ENCODE data around the gene SPEN. TPM values are rescaled to one million over a fixed set of nuclear protein-coding genes. Genes with fewer than 3 reads are reported as not detected.
A peak's percentile ranks its signal among the peaks of the same experiment; 100 is the strongest.

Gene SPEN
- total and polyA plus RNA-seq, 9 of the 15 experiments (the other 6 are each of a cell fraction or from before 2014, with no cell fraction given): 5.7 to 87.5 (median 27.2) TPM

DNA sequence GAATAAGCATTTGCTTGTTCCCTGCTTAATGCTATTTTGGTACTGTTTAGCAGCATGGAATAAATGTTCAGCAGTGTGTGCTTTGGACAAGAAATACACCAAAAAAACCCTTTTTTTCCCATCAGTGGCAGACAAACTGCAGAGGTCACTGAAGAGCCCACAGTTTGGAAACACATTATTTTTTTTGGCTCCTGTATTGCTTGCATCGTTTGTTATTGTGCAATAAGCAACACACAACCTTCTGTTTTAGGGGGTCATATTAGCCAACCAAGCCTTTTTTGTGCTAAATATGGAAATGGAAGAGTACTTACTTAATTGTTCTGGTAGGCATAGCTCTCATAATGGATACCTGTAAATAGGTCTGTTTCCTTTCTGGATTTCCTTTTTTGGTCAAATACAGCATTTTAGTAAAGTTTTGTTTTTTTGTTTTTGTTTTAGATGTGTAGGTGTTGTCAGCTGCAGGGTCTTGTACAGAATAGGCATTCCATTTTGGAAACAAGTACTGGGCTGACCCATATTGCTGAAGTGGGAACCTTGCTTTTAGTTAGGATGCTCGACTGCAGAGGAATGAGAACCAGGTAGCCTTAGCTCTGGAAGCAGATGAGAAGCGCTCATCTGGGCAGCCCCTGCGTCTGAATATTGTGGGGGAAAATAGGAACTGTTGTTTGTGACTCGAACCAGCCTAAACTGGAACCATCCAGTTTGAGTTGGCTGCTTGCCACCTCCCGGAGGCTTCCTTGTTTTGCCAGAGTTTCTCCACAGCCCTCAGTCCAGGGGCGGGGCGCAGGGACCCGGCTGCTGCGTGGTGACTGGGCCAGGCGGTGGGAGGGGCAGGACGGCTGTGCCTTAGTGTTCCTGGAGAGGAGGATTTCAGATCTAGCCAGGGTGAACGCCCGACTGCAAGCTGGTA is 38.4 kb downstream of the SPEN start (continued):
- TF ChIP-seq CTBP1 (IDR thresholded peaks at IDR 0.05; ENCODE audit: borderline replicate concordance) (peak; percentile 56; the same call in 1 of the 2 replicates), CEBPG (CRISPR knock-in tag; IDR thresholded peaks at IDR 0.05) (peak; percentile 90), CEBPG (tag; conservative IDR thresholded peaks at IDR 0.05 in 1 of 2, IDR thresholded peaks at IDR 0.05 in 1 of 2) (peak; percentile 98 to 100), ZNF764 (CRISPR knock-in tag; IDR thresholded peaks at IDR 0.05; ENCODE audit: low read depth) (no peak), KDM4B (IDR thresholded peaks at IDR 0.05; ENCODE audit: borderline replicate concordance in 2 of 2, low read depth in 1 of 2) (0 out of 4 replicates have a peak, but pooled peaks of 1 of the 2 experiments have one; percentile 27), ZNF324 (CRISPR knock-in tag; IDR thresholded peaks at IDR 0.05) (no peak), MCM7 (IDR thresholded peaks at IDR 0.05) (no peak; a peak in 1 of 4 replicates), ETV1 (tag; conservative IDR thresholded peaks at IDR 0.05; ENCODE audit: low read depth) (0 out of 2 replicates have a peak, but pooled peaks have one; percentile 7), E2F3 (CRISPR knock-in tag; IDR thresholded peaks at IDR 0.05) (no peak), SIX5 (IDR thresholded peaks at IDR 0.05; ENCODE audit: borderline replicate concordance in 1 of 2, insufficient read depth in 1 of 2, low read depth in 1 of 2, low read length in 2 of 2) (no peak), ZNF311 (CRISPR knock-in tag; IDR thresholded peaks at IDR 0.05) (0 out of 2 replicates have a peak, but pooled peaks have one; percentile 40), FOXA3 (CRISPR knock-in tag; conservative IDR thresholded peaks at IDR 0.05 in 1 of 2, IDR thresholded peaks at IDR 0.05 in 1 of 2) (no peak; a peak in 1 of 4 replicates), KHSRP (IDR thresholded peaks at IDR 0.05) (no peak; the same call in 1 of the 2 replicates), TEAD1 (CRISPR knock-in tag; IDR thresholded peaks at IDR 0.05) (peak; percentile 32 to 35; a peak in 1 of 4 replicates), PHF20 (IDR thresholded peaks at IDR 0.05; ENCODE audit: partially characterized antibody) (no peak), TRIM24 (IDR thresholded peaks at IDR 0.05) (peak in 1 of 2 experiments; percentile 89; a peak in 3 of 4 replicates), BACH1 (tag; IDR thresholded peaks at IDR 0.05) (peak; percentile 78; the same call in 1 of the 2 replicates)
- TF ChIP-seq, protein P1, sequence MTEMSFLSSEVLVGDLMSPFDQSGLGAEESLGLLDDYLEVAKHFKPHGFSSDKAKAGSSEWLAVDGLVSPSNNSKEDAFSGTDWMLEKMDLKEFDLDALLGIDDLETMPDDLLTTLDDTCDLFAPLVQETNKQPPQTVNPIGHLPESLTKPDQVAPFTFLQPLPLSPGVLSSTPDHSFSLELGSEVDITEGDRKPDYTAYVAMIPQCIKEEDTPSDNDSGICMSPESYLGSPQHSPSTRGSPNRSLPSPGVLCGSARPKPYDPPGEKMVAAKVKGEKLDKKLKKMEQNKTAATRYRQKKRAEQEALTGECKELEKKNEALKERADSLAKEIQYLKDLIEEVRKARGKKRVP (CRISPR knock-in tag; IDR thresholded peaks at IDR 0.05): no peak
- TF ChIP-seq, protein P2, sequence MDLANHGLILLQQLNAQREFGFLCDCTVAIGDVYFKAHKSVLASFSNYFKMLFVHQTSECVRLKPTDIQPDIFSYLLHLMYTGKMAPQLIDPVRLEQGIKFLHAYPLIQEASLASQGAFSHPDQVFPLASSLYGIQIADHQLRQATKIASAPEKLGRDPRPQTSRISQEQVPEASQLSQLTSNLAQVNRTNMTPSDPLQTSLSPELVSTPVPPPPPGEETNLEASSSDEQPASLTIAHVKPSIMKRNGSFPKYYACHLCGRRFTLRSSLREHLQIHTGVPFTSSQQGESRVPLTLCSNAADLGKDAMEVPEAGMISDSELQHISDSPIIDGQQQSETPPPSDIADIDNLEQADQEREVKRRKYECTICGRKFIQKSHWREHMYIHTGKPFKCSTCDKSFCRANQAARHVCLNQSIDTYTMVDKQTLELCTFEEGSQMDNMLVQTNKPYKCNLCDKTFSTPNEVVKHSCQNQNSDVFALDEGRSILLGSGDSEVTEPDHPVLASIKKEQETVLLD (IDR thresholded peaks at IDR 0.05): no peak
- TF ChIP-seq, protein P3, sequence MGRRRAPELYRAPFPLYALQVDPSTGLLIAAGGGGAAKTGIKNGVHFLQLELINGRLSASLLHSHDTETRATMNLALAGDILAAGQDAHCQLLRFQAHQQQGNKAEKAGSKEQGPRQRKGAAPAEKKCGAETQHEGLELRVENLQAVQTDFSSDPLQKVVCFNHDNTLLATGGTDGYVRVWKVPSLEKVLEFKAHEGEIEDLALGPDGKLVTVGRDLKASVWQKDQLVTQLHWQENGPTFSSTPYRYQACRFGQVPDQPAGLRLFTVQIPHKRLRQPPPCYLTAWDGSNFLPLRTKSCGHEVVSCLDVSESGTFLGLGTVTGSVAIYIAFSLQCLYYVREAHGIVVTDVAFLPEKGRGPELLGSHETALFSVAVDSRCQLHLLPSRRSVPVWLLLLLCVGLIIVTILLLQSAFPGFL (CRISPR knock-in tag; IDR thresholded peaks at IDR 0.05): no peak
- TF ChIP-seq, protein P4, sequence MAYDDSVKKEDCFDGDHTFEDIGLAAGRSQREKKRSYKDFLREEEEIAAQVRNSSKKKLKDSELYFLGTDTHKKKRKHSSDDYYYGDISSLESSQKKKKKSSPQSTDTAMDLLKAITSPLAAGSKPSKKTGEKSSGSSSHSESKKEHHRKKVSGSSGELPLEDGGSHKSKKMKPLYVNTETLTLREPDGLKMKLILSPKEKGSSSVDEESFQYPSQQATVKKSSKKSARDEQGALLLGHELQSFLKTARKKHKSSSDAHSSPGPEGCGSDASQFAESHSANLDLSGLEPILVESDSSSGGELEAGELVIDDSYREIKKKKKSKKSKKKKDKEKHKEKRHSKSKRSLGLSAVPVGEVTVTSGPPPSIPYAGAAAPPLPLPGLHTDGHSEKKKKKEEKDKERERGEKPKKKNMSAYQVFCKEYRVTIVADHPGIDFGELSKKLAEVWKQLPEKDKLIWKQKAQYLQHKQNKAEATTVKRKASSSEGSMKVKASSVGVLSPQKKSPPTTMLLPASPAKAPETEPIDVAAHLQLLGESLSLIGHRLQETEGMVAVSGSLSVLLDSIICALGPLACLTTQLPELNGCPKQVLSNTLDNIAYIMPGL (CRISPR knock-in tag; IDR thresholded peaks at IDR 0.05): 0 out of 2 replicates have a peak, but pooled peaks have one; percentile 52

Measured in K562 (cell line).